Neural cell (in vitro differentiated cells): ENCODE results near the gene TENM3. TPM values are rescaled to one million over a fixed set of nuclear protein-coding genes. Genes with fewer than 3 reads are reported as not detected.

Source experiments
- H2AFZ ChIP-seq: fragments of 200-600, 300-800 bp; sonication (generic), shearing (Covaris generic); 2 replicates; pipeline ENCODE4 v1.6.0; 2014; ENCODE audit warnings: low read depth, mild to moderate bottlenecking, antibody characterized with exemption, low read length, moderate library complexity
- H3F3A ChIP-seq: fragments of 200-600 bp; shearing (Covaris generic); 2 replicates; pipeline ENCODE4 v1.6.1; 2016; ENCODE audit warnings: mild to moderate bottlenecking, moderate library complexity, mixed read lengths, antibody characterized with exemption, low read length; ENCODE audit not compliant: insufficient read depth, poor library complexity, severe bottlenecking
- H3K27ac ChIP-seq: fragments of 200-600, 300-800 bp; sonication (generic), shearing (Covaris generic); 2 replicates; pipeline ENCODE4 v1.5.1; 2014; ENCODE audit warnings: mild to moderate bottlenecking, low read length, moderate library complexity
- H3K27me3 ChIP-seq: fragments of 300-800, 200-600 bp; sonication (generic), shearing (Covaris generic); 2 replicates; pipeline ENCODE4 v1.6.0; 2014; ENCODE audit warnings: mild to moderate bottlenecking, low read depth, low read length, moderate library complexity; ENCODE audit not compliant: insufficient read depth
- H3K36me3 ChIP-seq: fragments of 300-800, 200-600 bp; sonication (generic), shearing (Covaris generic); 2 replicates; pipeline ENCODE4 v1.5.1; 2014; ENCODE audit warnings: mild to moderate bottlenecking, antibody characterized with exemption, low read length, moderate library complexity; ENCODE audit not compliant: insufficient read depth
- H3K4me2 ChIP-seq: fragments of 300-800, 200-600 bp; sonication (generic), shearing (Covaris generic); 2 replicates; pipeline ENCODE4 v1.6.0; 2014; ENCODE audit warnings: mild to moderate bottlenecking, low read length
- H3K4me3 ChIP-seq: fragments of 300-800, 200-600 bp; sonication (generic), shearing (Covaris generic); 2 replicates; pipeline ENCODE4 v1.5.1; 2014; ENCODE audit warnings: mild to moderate bottlenecking, low read length, moderate library complexity
- H3K79me2 ChIP-seq: fragments of 200-600 bp; shearing (Covaris generic); replicated peaks from 2 replicates; pipeline ENCODE4 v1.6.0; 2014; ENCODE audit warnings: mild to moderate bottlenecking, low read length, moderate library complexity; ENCODE audit not compliant: insufficient read depth
- H3K9ac ChIP-seq: fragments of 300-800, 200-600 bp; sonication (generic), shearing (Covaris generic); 2 replicates; pipeline ENCODE4 v1.6.1; 2016; ENCODE audit warnings: mild to moderate bottlenecking, low read length, mixed read lengths
- H3K9me2 ChIP-seq: fragments of 200-600 bp; shearing (Covaris generic); 2 replicates; pipeline ENCODE4 v1.6.1; 2016; ENCODE audit warnings: mild to moderate bottlenecking, low read length, mixed read lengths; ENCODE audit not compliant: insufficient read depth
- H3K9me3 ChIP-seq: fragments of 200-600, 300-800 bp; sonication (generic), shearing (Covaris generic); 2 replicates; pipeline ENCODE4 v1.6.1; 2016; ENCODE audit warnings: mild to moderate bottlenecking, mixed run types, low read length, moderate library complexity, mixed read lengths
- H4K20me1 ChIP-seq: fragments of 200-600 bp; shearing (Covaris generic); 2 replicates; pipeline ENCODE4 v1.6.1; 2016; ENCODE audit warnings: mild to moderate bottlenecking, mixed run types; ENCODE audit not compliant: insufficient read depth
- EP300 ChIP-seq: fragments of 450-650 bp; conservative IDR thresholded peaks from 2 replicates; pipeline ENCODE4 v1.6.1; 2014; ENCODE audit warnings: antibody characterized with exemption, mild to moderate bottlenecking, moderate library complexity; ENCODE audit not compliant: poor library complexity, severe bottlenecking
- EZH2 ChIP-seq: fragments of 200-600, 300-800 bp; shearing (Covaris generic), sonication (generic); IDR thresholded peaks from 2 replicates; pipeline ENCODE4 v1.6.1; 2014; ENCODE audit warnings: antibody characterized with exemption, low read length, borderline replicate concordance, mild to moderate bottlenecking; ENCODE audit not compliant: insufficient read depth, poor library complexity, severe bottlenecking
- MXI1 ChIP-seq: fragments of 450-650 bp; conservative IDR thresholded peaks from 2 replicates; pipeline ENCODE4 v1.6.1; 2014; ENCODE audit warnings: antibody characterized with exemption, mild to moderate bottlenecking; ENCODE audit not compliant: poor library complexity, severe bottlenecking
- POLR2AphosphoS5 ChIP-seq: IDR thresholded peaks from 2 replicates; pipeline ENCODE4 v1.6.1; 2012
- RAD21 ChIP-seq: fragments of 450-650 bp; conservative IDR thresholded peaks from 2 replicates; pipeline ENCODE4 v1.6.1; 2014; ENCODE audit warnings: antibody characterized with exemption, mild to moderate bottlenecking, moderate library complexity
- REST ChIP-seq: IDR thresholded peaks from 2 replicates; pipeline ENCODE4 v1.6.1; 2012; ENCODE audit warnings: borderline replicate concordance
- SMC3 ChIP-seq: fragments of 450-650 bp; conservative IDR thresholded peaks from 2 replicates; pipeline ENCODE4 v1.6.1; 2014; ENCODE audit warnings: antibody characterized with exemption, mild to moderate bottlenecking, moderate library complexity; ENCODE audit not compliant: poor library complexity
- TAF1 ChIP-seq: IDR thresholded peaks from 2 replicates; pipeline ENCODE4 v1.6.1; 2012; ENCODE audit warnings: low read depth
- polyA plus RNA-seq: library from polyadenylated mRNA; depleted of rRNA; stranded (reverse); fragments of >200 nt; gene quantifications from 2 replicates; pipeline ENCODE4 v1.2.3, GENCODE V29; 2014
- TF ChIP-seq, protein P1 (sequence below): fragments of 450-650 bp; IDR thresholded peaks from 2 replicates; pipeline ENCODE4 v1.5.1; 2014; ENCODE audit warnings: antibody characterized with exemption, mild to moderate bottlenecking, moderate library complexity; ENCODE audit not compliant: poor library complexity, severe bottlenecking

Gene TENM3
- polyA plus RNA-seq, 1 donor from 2014 or later, result 7.3 TPM

- Histone ChIP-seq H3K79me2 (no peaks in the 10 kb centered on the region), H3K4me3 (no peak overlapping the region), H3K9ac (no peak overlapping the region), H3K4me2 (no peak overlapping the region), H4K20me1 (no peaks in the 10 kb centered on the region), H2AFZ (no peak overlapping the region), H3K9me3 (no peaks in the 10 kb centered on the region), H3K27me3 (no peaks in the 10 kb centered on the region), H3K36me3 (no peaks in the 10 kb centered on the region), H3K27ac (no peak overlapping the region), H3K9me2 (no peaks in the 10 kb centered on the region), H3F3A (no peaks in the 10 kb centered on the region)
- TF ChIP-seq, protein P1, sequence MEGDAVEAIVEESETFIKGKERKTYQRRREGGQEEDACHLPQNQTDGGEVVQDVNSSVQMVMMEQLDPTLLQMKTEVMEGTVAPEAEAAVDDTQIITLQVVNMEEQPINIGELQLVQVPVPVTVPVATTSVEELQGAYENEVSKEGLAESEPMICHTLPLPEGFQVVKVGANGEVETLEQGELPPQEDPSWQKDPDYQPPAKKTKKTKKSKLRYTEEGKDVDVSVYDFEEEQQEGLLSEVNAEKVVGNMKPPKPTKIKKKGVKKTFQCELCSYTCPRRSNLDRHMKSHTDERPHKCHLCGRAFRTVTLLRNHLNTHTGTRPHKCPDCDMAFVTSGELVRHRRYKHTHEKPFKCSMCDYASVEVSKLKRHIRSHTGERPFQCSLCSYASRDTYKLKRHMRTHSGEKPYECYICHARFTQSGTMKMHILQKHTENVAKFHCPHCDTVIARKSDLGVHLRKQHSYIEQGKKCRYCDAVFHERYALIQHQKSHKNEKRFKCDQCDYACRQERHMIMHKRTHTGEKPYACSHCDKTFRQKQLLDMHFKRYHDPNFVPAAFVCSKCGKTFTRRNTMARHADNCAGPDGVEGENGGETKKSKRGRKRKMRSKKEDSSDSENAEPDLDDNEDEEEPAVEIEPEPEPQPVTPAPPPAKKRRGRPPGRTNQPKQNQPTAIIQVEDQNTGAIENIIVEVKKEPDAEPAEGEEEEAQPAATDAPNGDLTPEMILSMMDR, result no peak
- TF ChIP-seq MXI1, result no peak
- TF ChIP-seq EZH2, result no peak
- TF ChIP-seq TAF1, result no peak
- no peak for TF ChIP-seq RAD21
- TF ChIP-seq SMC3, result no peak
- no peak for TF ChIP-seq EP300
- TF ChIP-seq POLR2AphosphoS5, result no peak
- no peak for TF ChIP-seq REST
These were observed 428.5 kb downstream of the TENM3 start for GRCh38 chr4:182671749-182672148.

- no peak overlapping the region for H2AFZ ChIP-seq
- no peaks in the 10 kb centered on the region for H3K36me3 ChIP-seq
- no peaks in the 10 kb centered on the region for H3K79me2 ChIP-seq
- H3F3A ChIP-seq, result no peaks in the 10 kb centered on the region
- H3K27ac ChIP-seq, result no peak overlapping the region
- H3K4me3 ChIP-seq, result no peak overlapping the region
- no peaks in the 10 kb centered on the region for H3K27me3 ChIP-seq
- H3K9me2 ChIP-seq, result no peaks in the 10 kb centered on the region
- H3K9me3 ChIP-seq, result no peaks in the 10 kb centered on the region
- H3K4me2 ChIP-seq, result no peak overlapping the region
- TF ChIP-seq MXI1 (no peak), REST (no peak), EZH2 (no peak), SMC3 (no peak), RAD21 (no peak), TAF1 (no peak), EP300 (no peak), POLR2AphosphoS5 (no peak)
- TF ChIP-seq, protein P1, result no peak
- H4K20me1 ChIP-seq, result no peaks in the 10 kb centered on the region
- no peak overlapping the region for H3K9ac ChIP-seq
These were observed 435.4 kb downstream of the TENM3 start for GRCh38 chr4:182678590-182678989.
